Omental fat pad (tissue), 4 donors: Measurements from ENCODE around the gene KCNQ1. TPM values are rescaled to one million over a fixed set of nuclear protein-coding genes. Genes with fewer than 3 reads are reported as not detected.

ENCODE experiments used
- ATAC-seq: fragments of 150-250 bp; one replicate; pipeline ENCODE4 v1.9.1; 2016; ENCODE audit warnings: mild to moderate bottlenecking, moderate library complexity; ENCODE audit not compliant: low FRiP score
- DNase-seq: peaks from one replicate; pipeline ENCODE4 v3.0.0-alpha.2; 2019; ENCODE audit warnings: low spot score
- total RNA-seq, 4 donors: library from RNA; depleted of rRNA; stranded (reverse); fragments of >200 nt; gene quantifications; one replicate each; pipeline ENCODE4 v1.1.0, GENCODE V29; 2016
- TF ChIP-seq, protein P1 (sequence below), 3 donors: fragments of 450-650 bp; IDR thresholded peaks; one replicate each; pipeline ENCODE4 v1.5.1; 2016 to 2017; ENCODE audit warnings: antibody characterized with exemption in 3 of 3, mild to moderate bottlenecking in 3 of 3, moderate library complexity in 2 of 3

KCNQ1 gene
- total RNA-seq, 4 donors from 2014 or later = 4.5 to 5.9 (median 5.2) TPM

DNA sequence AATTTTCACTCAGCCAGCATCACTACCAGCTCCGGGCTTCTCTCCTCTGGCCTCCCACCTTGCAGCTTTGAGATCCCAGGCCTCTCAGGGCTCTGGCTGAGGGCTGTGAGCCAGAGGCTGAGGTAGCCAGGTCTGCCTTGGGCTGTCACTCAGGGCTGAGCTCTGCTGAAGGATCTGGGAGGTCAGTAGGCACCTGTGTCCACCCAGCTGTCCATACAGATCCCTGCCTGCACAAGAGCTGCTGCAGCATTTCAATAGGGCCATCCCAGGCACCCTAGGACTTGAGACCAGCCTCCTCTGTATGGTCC, 242.4 kb downstream of the KCNQ1 start:
- TF ChIP-seq, protein P1, sequence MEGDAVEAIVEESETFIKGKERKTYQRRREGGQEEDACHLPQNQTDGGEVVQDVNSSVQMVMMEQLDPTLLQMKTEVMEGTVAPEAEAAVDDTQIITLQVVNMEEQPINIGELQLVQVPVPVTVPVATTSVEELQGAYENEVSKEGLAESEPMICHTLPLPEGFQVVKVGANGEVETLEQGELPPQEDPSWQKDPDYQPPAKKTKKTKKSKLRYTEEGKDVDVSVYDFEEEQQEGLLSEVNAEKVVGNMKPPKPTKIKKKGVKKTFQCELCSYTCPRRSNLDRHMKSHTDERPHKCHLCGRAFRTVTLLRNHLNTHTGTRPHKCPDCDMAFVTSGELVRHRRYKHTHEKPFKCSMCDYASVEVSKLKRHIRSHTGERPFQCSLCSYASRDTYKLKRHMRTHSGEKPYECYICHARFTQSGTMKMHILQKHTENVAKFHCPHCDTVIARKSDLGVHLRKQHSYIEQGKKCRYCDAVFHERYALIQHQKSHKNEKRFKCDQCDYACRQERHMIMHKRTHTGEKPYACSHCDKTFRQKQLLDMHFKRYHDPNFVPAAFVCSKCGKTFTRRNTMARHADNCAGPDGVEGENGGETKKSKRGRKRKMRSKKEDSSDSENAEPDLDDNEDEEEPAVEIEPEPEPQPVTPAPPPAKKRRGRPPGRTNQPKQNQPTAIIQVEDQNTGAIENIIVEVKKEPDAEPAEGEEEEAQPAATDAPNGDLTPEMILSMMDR (IDR thresholded peaks at IDR 0.05) = no peak
- DNase-seq = no peak
- ATAC-seq = no peak

DNA sequence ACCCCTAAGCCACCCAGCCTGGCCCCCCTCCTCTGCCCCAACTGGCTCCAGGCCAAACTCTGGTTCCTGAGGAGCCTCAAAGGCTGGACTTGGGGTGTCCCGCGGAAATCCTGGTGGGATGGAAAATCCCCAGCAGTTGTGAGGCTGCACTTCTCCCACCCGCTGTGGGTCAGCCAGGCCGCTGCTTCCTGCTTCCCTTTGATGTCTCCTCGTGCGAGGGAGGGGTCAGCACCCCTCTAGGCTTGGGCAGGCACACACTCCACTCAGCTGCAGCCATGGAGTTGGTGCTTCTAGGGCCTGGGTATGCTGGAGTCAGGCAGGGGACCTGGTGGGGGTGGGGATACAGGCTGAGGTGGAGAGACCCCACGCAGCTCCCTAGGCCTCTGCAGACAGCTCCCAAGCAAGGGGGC, 243.0 kb downstream of the KCNQ1 start:
- no peak for DNase-seq
- no peak for ATAC-seq
- TF ChIP-seq, protein P1 (IDR thresholded peaks at IDR 0.05) = no peak

DNA sequence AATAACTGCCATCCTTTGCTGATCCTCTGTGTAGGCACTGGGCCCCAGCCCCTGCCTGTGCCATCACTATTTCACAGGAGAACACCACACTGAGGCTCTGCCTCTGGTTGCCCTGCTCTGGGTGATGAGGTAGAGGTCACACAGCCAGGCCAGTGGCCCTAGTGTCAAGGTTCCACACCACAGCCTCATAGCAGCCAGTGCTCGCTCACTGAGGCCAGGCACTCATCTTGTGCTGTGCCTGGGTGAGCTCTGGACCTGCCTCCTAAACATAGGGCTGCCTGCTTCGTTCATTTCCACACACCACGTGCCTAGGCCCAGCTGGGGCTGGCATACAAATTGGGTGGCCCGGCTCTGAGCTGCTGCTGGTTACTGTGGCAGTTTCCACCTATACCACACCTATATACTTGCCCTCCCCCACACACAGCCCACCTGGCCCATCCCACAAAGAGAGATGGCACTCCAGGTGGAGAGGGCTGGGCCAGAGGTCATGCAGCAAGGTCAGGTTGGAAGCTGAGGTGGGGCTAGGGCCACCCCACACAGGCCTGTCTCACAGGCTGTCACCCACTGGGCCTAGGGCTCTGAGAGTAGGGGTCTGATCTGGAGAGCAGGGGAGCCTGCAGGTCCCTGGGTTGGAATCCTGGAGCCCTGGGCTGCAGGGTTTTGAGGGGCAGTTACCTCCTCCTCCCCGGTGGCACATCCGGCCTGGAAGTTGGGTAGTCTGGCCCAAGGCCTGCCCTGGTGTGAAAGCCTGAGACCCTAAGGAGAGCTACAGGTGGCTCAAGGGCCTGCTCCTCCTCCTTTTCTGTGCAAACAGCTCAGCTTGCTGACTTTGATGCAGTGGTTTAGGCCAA, 243.8 kb downstream of the KCNQ1 start:
- no peak for DNase-seq
- TF ChIP-seq, protein P1 (IDR thresholded peaks at IDR 0.05) = no peak
- ATAC-seq = no peak

DNA sequence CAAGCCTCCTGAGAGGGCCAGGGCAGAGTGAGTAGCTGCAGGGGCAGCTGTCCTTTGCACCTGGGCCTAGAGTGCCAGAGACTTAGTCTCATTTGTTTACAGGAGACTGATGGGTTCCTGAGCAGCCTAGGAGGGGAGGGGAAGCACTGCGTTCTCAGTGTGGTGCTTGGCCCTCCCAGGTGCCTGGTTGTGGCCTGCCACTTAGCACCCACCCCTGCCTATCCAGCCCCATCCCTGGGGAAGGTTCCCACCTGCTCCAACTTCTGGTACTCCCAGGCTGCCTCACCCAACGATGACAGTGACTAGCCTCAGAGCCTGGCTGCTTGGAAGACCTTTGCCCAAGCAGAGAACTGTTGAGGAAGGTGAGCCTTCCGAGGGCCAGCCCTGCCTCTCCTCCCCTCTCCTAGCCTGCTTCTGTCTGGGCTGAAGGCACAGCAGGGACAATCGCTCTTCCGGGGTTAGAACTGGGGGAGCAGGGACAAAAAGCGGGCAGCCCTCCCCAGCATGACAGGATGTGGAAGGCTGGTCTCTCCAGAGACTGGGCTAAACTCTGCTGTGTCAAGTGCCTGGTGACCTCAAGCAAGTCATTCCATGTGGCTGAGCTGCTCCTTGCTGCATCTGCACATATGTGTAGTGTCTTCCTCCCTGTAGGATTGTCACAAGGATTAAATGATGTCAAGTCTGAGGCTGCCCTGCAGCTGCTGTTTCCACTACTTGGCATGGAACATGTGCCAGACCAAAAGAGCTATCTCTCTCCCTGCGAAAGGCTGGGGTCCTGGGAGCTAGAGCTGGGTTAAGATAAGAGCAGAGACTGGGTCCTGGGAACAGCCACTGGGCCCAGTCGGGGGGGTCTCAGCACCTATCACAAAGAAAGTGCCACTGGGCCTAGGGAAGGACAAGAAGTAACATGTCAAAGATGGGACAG, 245.1 kb downstream of the KCNQ1 start:
- TF ChIP-seq, protein P1 (IDR thresholded peaks at IDR 0.05) = no peak
- ATAC-seq = no peak
- DNase-seq = no peak

DNA sequence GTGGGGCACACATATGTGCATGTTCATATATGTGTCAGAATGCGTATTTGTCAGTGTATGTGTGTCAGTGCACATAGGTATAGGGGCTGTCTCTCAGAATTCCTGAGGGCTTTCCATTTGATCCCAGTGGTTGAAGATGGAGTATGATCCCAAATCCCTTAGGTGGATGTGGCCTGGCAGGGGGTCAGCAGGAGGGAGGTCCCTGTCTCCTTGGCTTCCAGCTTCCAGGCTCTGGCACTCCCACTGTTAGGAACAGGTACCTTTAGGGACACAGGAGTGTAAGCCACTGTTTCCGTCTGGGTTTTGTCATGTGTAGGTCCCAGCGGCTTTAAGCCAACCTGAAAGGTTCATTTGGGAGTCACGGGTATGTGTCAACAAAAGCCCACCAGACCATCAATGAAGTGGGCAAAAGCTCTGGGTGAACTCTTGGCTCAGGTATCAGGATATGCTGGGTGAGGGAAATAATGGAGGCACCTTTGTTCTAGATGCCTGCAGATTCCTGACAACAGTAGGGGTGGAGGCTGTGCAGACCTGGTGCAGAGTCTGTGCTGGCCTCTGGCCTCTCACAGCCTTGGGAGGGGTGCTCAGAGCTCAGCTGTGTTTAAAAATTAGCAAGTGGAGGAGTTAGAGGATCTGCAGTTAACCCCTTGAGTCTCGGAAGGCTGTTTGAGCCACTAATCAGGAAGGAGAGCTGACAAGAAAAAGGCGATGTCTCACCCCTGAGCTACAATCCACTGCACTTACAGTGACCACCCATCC, 246.0 kb downstream of the KCNQ1 start:
- TF ChIP-seq, protein P1 (IDR thresholded peaks at IDR 0.05) = no peak
- no peak for ATAC-seq

DNA sequence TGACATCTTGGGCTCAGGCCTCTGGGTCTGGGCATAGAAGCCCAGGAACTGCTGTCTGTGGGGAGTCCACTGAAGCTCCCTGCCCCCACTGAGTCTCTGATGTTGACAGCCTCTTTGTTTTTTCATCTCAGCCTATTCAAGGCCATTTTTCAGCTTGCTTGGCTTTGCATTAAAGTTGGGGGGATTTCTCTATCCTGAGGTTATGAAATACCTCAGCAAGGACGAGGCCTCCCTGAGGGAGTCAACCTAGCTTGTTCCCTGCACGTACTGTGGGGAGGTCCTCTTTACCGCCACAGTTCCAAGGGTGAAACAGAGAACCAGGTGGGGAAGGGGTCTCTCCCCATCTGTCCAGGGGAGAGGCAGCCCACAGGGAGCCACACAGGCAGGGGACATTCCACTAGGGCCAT, 246.6 kb downstream of the KCNQ1 start:
- ATAC-seq (no peak), DNase-seq (no peak)
- TF ChIP-seq, protein P1 (IDR thresholded peaks at IDR 0.05) = no peak

More for the DNA sequence above, 246.0 kb downstream of the KCNQ1 start:
- no peak for DNase-seq
